ENCODE data around the gene ALPK3.

GRCh38 chr15:84831613-84832012 lies 14.5 kb downstream of the ALPK3 start:
- TF ChIP-seq, protein P1, sequence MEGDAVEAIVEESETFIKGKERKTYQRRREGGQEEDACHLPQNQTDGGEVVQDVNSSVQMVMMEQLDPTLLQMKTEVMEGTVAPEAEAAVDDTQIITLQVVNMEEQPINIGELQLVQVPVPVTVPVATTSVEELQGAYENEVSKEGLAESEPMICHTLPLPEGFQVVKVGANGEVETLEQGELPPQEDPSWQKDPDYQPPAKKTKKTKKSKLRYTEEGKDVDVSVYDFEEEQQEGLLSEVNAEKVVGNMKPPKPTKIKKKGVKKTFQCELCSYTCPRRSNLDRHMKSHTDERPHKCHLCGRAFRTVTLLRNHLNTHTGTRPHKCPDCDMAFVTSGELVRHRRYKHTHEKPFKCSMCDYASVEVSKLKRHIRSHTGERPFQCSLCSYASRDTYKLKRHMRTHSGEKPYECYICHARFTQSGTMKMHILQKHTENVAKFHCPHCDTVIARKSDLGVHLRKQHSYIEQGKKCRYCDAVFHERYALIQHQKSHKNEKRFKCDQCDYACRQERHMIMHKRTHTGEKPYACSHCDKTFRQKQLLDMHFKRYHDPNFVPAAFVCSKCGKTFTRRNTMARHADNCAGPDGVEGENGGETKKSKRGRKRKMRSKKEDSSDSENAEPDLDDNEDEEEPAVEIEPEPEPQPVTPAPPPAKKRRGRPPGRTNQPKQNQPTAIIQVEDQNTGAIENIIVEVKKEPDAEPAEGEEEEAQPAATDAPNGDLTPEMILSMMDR (IDR thresholded peaks at IDR 0.05), result no peak
- no peak for TF ChIP-seq POLR2A (IDR thresholded peaks at IDR 0.05)
